VCaP (cell line): ENCODE data around the gene ELMO1.

Source experiments
- H3K27ac ChIP-seq: fragments of 450-650 bp; 2 replicates; pipeline ENCODE4 v1.5.1; 2017
- TF ChIP-seq, protein P1 (sequence below): fragments of 450-650 bp; conservative IDR thresholded peaks from 2 replicates; pipeline ENCODE4 v1.5.1; 2017; ENCODE audit warnings: mild to moderate bottlenecking, moderate library complexity

Gene ELMO1

DNA sequence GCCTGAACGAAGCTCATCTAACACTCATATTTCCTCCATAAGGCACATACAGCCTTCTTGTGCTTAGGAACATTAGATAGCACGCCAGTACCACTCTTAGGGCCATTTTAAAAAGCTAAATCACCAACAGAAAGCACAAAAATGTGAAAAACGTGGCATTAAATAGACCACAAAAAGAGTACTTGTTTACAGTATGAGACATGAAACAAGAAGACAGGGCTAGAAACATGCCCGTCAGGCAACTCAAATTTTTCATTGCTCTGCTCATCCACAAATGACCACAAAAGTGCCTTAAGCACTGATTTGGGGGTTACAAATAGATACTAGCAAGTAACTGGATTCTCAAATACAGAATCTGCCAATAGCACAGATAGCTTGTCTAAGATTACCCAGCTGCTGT is 67.8 kb downstream of the ELMO1 start:
- TF ChIP-seq, protein P1, sequence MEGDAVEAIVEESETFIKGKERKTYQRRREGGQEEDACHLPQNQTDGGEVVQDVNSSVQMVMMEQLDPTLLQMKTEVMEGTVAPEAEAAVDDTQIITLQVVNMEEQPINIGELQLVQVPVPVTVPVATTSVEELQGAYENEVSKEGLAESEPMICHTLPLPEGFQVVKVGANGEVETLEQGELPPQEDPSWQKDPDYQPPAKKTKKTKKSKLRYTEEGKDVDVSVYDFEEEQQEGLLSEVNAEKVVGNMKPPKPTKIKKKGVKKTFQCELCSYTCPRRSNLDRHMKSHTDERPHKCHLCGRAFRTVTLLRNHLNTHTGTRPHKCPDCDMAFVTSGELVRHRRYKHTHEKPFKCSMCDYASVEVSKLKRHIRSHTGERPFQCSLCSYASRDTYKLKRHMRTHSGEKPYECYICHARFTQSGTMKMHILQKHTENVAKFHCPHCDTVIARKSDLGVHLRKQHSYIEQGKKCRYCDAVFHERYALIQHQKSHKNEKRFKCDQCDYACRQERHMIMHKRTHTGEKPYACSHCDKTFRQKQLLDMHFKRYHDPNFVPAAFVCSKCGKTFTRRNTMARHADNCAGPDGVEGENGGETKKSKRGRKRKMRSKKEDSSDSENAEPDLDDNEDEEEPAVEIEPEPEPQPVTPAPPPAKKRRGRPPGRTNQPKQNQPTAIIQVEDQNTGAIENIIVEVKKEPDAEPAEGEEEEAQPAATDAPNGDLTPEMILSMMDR: no peak
- H3K27ac ChIP-seq: no peak overlapping the region

DNA sequence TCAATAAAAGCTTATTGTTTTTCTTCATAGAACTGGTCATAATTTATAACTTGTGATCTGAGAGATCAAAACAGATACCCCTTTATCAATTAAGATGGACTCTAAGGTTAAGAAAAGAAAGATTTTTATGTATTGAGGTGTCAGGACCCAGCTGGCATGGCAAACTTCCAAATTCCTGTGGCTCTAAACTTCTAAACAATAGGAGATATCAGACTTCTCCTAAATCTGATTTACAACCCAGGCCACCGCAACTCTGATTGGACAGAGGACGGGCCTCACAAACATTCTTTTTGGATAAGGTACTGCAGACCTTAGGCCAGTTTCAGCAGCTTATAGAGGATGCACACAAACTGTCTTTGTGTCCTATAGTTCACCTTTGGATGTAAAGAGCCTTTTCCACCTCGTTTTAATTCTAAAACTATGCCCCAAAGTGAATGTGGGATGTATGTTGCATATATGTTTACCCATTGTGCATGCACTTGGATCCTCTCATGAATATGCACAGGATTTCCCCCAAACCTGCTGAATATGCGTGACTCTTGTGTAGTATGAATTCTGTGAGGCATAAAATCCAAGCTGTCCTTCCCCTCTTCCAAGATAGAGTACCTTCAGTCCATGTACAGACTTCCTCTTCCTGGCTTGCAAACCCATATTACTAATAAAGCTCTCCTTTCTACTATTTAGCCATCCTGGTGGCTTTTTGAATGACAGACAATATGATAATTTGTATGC is 69.0 kb downstream of the ELMO1 start:
- TF ChIP-seq, protein P1: no peak
- no peak overlapping the region for H3K27ac ChIP-seq

DNA sequence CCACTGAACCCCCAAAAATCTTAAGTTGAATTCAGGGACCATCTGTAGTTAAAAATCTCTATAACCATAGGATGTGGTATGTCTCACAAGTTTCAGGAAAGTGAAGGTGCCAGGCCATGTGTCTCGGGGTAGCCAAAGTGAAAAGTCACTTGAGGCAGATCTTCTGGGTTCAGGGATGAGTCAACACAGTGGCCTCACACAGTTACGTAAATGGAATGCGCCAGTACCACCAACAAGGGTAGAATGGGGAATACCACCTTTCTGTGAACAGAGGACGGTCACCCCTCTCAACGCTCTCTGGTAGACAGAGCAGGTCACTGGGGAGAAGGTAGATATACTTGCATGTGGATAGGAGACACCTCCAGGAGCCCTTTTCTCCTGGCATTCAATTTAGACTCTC is 71.4 kb downstream of the ELMO1 start:
- H3K27ac ChIP-seq: no peak overlapping the region
- TF ChIP-seq, protein P1: no peak

DNA sequence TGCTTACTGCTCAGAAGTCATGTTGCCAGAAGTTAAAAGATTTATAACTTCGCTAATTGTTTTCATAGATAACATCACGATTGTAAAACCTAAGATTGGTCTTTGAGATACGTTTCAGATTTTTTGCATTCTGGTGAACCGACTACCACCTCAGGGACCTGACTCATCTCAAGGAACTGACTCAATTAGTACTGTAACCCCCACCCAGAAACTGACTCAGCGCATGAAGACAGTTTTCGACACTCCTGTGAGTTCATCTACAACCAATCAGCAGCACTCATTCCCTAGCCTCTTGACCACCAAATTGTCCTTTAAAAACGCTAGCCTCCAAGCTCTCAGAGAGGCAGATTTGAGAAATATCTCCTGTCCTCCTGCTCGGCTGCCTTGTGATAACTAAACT is 72.3 kb downstream of the ELMO1 start:
- TF ChIP-seq, protein P1: no peak

DNA sequence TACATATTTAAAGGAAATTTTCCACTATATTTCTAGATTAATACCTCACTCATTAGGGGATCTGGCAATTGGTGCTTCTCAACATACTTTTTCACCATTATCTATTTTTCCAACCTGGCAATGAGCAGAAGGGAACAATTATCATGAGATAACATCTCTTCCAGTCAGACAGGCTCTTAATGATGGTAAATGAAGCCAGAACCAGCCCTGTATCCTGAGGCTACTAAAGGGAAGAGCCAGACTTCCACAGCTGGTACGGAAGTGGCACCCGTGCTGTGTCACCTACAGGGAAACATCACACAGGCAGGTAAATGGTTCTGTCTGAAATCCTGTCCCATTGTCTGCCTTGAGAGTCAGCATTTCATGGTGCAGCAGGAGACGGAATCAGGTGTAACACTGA is 75.9 kb downstream of the ELMO1 start:
- TF ChIP-seq, protein P1: no peak
- no peak overlapping the region for H3K27ac ChIP-seq

More for the DNA sequence above, 72.3 kb downstream of the ELMO1 start:
- H3K27ac ChIP-seq: no peak overlapping the region

DNA sequence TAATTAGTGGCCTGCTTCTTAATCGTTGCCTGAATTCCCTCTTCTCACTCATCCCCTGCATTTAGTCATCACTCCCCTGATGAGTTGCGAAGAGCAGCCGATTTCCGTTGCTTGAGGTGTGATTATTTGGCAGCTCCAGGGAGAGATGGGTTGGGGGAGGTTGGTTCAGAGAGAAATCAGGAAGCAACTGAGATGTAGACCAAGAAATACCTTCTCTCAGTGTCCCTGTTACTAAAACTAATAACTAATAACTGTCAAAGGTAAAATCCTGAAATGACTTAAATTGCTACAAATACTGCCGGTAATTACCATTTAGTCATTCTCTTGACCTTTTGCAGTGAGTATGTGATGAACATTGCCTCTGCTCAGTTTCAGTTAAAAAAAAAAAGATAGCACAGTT is 76.9 kb downstream of the ELMO1 start:
- TF ChIP-seq, protein P1: no peak
- H3K27ac ChIP-seq: no peak overlapping the region

DNA sequence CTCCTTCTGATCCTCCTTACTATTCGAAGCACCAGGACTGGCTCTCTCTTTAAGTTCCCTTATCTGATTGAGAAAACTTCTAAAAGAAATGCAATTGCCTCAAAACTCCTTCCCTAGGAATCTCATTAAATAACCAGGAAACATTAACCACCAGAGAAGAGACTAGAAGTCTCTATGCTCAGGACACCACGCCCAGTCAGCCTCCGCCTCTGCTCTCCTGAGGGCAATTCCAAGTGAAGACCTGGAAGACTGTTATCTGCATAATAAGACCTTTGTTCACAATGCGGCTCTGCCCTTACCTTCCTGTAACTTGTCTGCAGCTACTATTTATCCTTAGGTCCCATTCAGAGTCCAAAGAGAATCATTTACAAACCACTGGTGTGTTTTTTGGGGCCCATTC is 78.8 kb downstream of the ELMO1 start:
- TF ChIP-seq, protein P1: no peak
- no peak overlapping the region for H3K27ac ChIP-seq
